SK-N-SH treated with all-trans-retinoic acid at 6 μM for 48 hours (cell line): ENCODE data around the gene FCHO2.

Source experiments
- ARNTL ChIP-seq: fragments of 450-650 bp; formaldehyde crosslinking; IDR thresholded peaks from 2 replicates; pipeline ENCODE4 v1.5.0; 2020; ENCODE audit warnings: low read depth, mild to moderate bottlenecking, moderate library complexity, borderline replicate concordance
- PPARA ChIP-seq: fragments of 250-450 bp; sonication (Bioruptor Pico); IDR thresholded peaks from 2 replicates; pipeline ENCODE4 v1.5.0; 2020; ENCODE audit warnings: mild to moderate bottlenecking, borderline replicate concordance
- SNAI2 ChIP-seq: fragments of 250-450 bp; sonication (Bioruptor Pico); IDR thresholded peaks from 2 replicates; pipeline ENCODE4 v1.5.0; 2020; ENCODE audit warnings: mild to moderate bottlenecking, moderate library complexity
- ZFP30 ChIP-seq: fragments of 450-650 bp; formaldehyde crosslinking; IDR thresholded peaks from 2 replicates; pipeline ENCODE4 v1.5.0; 2022; ENCODE audit warnings: mild to moderate bottlenecking, moderate library complexity
- ZNF70 ChIP-seq: fragments of 450-650 bp; formaldehyde crosslinking; IDR thresholded peaks from 2 replicates; pipeline ENCODE4 v1.5.0; 2020; ENCODE audit warnings: mild to moderate bottlenecking, moderate library complexity

- TF ChIP-seq ZNF70 (CRISPR knock-in tag) (no peak), ARNTL (CRISPR knock-in tag) (no peak), ZFP30 (no peak), PPARA (no peak), SNAI2 (no peak)
These were observed 40.8 kb downstream of the FCHO2 start for GRCh38 chr5:72996632-72997031.
